Psoas muscle (tissue), 8 donors: ENCODE data around the gene TMEM116. TPM values are rescaled to one million over a fixed set of nuclear protein-coding genes. Genes with fewer than 3 reads are reported as not detected.

Experiments used
- ATAC-seq, 4 donors: fragments of 200-7000 bp; cut with Tn5 transposase; one replicate each; pipeline ENCODE4 v1.9.1; 2020; ENCODE audit warnings: moderate library complexity in 3 of 4, mild to moderate bottlenecking in 2 of 4
- DNase-seq, 2 donors: peaks; one replicate each; pipeline ENCODE4 v3.0.0-alpha.2; 2020
- H3K27ac ChIP-seq: fragments of 200-600 bp; one replicate; pipeline ENCODE4 v1.8.0; 2022
- H3K27me3 ChIP-seq, 3 donors: fragments of 200-600 bp in 1 of 3; one replicate each; pipeline versions ENCODE4 v1.6.1 to v1.8.0; 2013 to 2022; ENCODE audit warnings: low read length in 2 of 3, mild to moderate bottlenecking in 2 of 3, moderate library complexity in 1 of 3; ENCODE audit not compliant: insufficient read depth in 3 of 3
- H3K36me3 ChIP-seq, 2 donors: fragments of 200-600 bp in 1 of 2; one replicate each; pipeline versions ENCODE4 v1.6.1 to v1.8.0; 2013 to 2022; ENCODE audit warnings: low read depth in 1 of 2, mild to moderate bottlenecking in 1 of 2, moderate library complexity in 1 of 2; ENCODE audit not compliant: insufficient read depth in 1 of 2
- H3K4me1 ChIP-seq: fragments of 200-600 bp; one replicate; pipeline ENCODE4 v1.8.0; 2022
- H3K4me3 ChIP-seq: fragments of 200-600 bp; one replicate; pipeline ENCODE4 v1.8.0; 2022; ENCODE audit warnings: mild to moderate bottlenecking
- H3K9me3 ChIP-seq: fragments of 200-600 bp; one replicate; pipeline ENCODE4 v1.8.0; 2022
- CTCF ChIP-seq: fragments of 200-600 bp; IDR thresholded peaks from one replicate; pipeline ENCODE4 v1.8.0; 2022; ENCODE audit warnings: antibody characterized with exemption
- WGBS, 3 donors: extraction: QIAGEN DNeasy Blood & Tissue Kit; methylation state at CpG; one replicate each; pipeline versions ENCODE4 v1.1.6 to v1.1.7; 2013; 5-methylcytosine and 5-hydroxymethylcytosine counted together
- intact Hi-C, 2 donors: fragments of 100-400 bp; cut with DNase I; formaldehyde crosslinking; loops; one replicate each; pipeline versions ENCODE4 v1.11.0 to v1.14.2; 2022
- polyA plus RNA-seq, 3 donors: library from polyadenylated mRNA; stranded (reverse); fragments of 200-250 nt; gene quantifications; one replicate each; pipeline ENCODE4 v1.2.3, GENCODE V29; 2013
- total RNA-seq, 4 donors: library from RNA; stranded (reverse); fragmentation: NEBNext Ultra II Directional in 2 of 4; extraction: Animal tissue kit (Norgen Biotek cat#: 25700) in 2 of 4; gene quantifications; one replicate each; pipeline versions ENCODE4 v1.2.1 to v1.2.4, GENCODE V29; 2021 to 2023
- donor health status: healthy with polysubstance abuse.
- donor health status: DM: no; HTN: no; CAD: no; lungs with moderate emphysema.
- donor health status: Bipolar disorder and iron deficiency.
- donor health status: healthy.
- donor health status: DM: yes; HTN: yes; CAD: no.
- donor health status: DM: no; HTN: no; CAD: no.
- donor health status: DM: no; HTN: no; CAD: no.
- donor health status: DM: yes; HTN: yes; CAD: no.

TMEM116 gene
- total and polyA plus RNA-seq, 7 donors = 3.2 to 12.5 (median 5.4) TPM

- H3K4me1 ChIP-seq = no peaks in the 10 kb centered on the region
- no peaks in the 10 kb centered on the region for H3K27me3 ChIP-seq
- H3K27ac ChIP-seq = no peak overlapping the region
- no peak for TF ChIP-seq CTCF
- DNase-seq = no peak
- peaks cover 0 to 23% of the 10 kb centered on the region in 2 donors for H3K36me3 ChIP-seq
- no peak for ATAC-seq
- intact Hi-C loops = no loop called here
- no peaks in the 10 kb centered on the region for H3K9me3 ChIP-seq
- H3K4me3 ChIP-seq = no peak overlapping the region
- 83 to 86% (median 84%) methylated on average over 2 of the region's 2 CpGs for WGBS, 3 donors
Measured at GRCh38 chr12:111993292-111994150, 19.4 kb downstream of the TMEM116 start.

- no peaks in the 10 kb centered on the region for H3K4me1 ChIP-seq
- DNase-seq (no peak), ATAC-seq (no peak)
- no peaks in the 10 kb centered on the region for H3K27me3 ChIP-seq
- no peaks in the 10 kb centered on the region for H3K9me3 ChIP-seq
- no peak overlapping the region for H3K4me3 ChIP-seq
- WGBS, 3 donors = 71 to 75% (median 74%) methylated on average over 6 of the region's 6 CpGs
- TF ChIP-seq CTCF = no peak
- peaks cover 0 to 23% of the 10 kb centered on the region in 2 donors for H3K36me3 ChIP-seq
- no peak overlapping the region for H3K27ac ChIP-seq
- intact Hi-C loops = no loop called here
Measured at GRCh38 chr12:111992464-111992863, 20.5 kb downstream of the TMEM116 start.

GRCh38 chr12:111991946-111992345 is 21.0 kb downstream of the TMEM116 start:
- Histone ChIP-seq H3K9me3 (no peaks in the 10 kb centered on the region), H3K4me1 (no peaks in the 10 kb centered on the region), H3K27ac (no peak overlapping the region), H3K27me3 (no peaks in the 10 kb centered on the region), H3K36me3 (peaks cover 0 to 23% of the 10 kb centered on the region in 2 donors), H3K4me3 (no peak overlapping the region)
- DNase-seq (no peak), ATAC-seq (no peak)
- WGBS, 3 donors = 78 to 93% (median 88%) methylated on average over 3 to 4 of the region's 4 CpGs
- no peak for TF ChIP-seq CTCF
- intact Hi-C loops = no loop called here

- no peak for DNase-seq
- Histone ChIP-seq H3K27me3 (no peaks in the 10 kb centered on the region), H3K27ac (no peak overlapping the region), H3K4me3 (no peak overlapping the region), H3K4me1 (no peaks in the 10 kb centered on the region), H3K36me3 (peaks cover 0 to 23% of the 10 kb centered on the region in 2 donors), H3K9me3 (no peaks in the 10 kb centered on the region)
- TF ChIP-seq CTCF = no peak
- no peak for ATAC-seq
- 94 to 97% (median 95%) methylated on average over 2 of the region's 2 CpGs for WGBS, 3 donors
- intact Hi-C loops = no loop called here
Measured at GRCh38 chr12:111991535-111991934, 21.4 kb downstream of the TMEM116 start.

GRCh38 chr12:111984820-111985219 is 28.1 kb downstream of the TMEM116 start:
- Histone ChIP-seq H3K36me3 (peaks cover 0 to 7% of the 10 kb centered on the region in 2 donors), H3K27ac (no peak overlapping the region), H3K4me1 (no peaks in the 10 kb centered on the region), H3K9me3 (no peaks in the 10 kb centered on the region), H3K27me3 (no peaks in the 10 kb centered on the region), H3K4me3 (no peak overlapping the region)
- no peak for DNase-seq
- no peak for ATAC-seq
- no peak for TF ChIP-seq CTCF
- 85 to 90% (median 89%) methylated on average over 2 of the region's 2 CpGs for WGBS, 3 donors
- intact Hi-C loops = no loop called here
